Amygdala (tissue), 56 donors: ENCODE measurements around the gene CCN5.

Source experiments
- DNase-seq, 56 donors: peaks; one replicate each; lab custom pipeline; 2025; lab: John Stamatoyannopoulos, UW

The CCN5 gene

GRCh38 chr20:44714102-44714700 is 968 bp upstream of the CCN5 start:
- DNase-seq = no peak

- no peak for DNase-seq
Observed at GRCh38 chr20:44715499-44716308, 535 bp downstream of the CCN5 start.

GRCh38 chr20:44716309-44717106 is 1.3 kb downstream of the CCN5 start:
- DNase-seq = peak in 1 of 56 donors; percentile 11

GRCh38 chr20:44717986-44718385 is 2.8 kb downstream of the CCN5 start:
- DNase-seq = peak in 1 of 56 donors; percentile 19

- no peak for DNase-seq
Observed at GRCh38 chr20:44719841-44720240, 4.7 kb downstream of the CCN5 start.

- DNase-seq = peak in 39 of 56 donors; percentile 8 to 80 (median 40)
Observed at GRCh38 chr20:44720621-44720996, 5.4 kb downstream of the CCN5 start.

- peak in 2 of 56 donors; percentile 16 to 31 for DNase-seq
Observed at GRCh38 chr20:44720997-44721784, 6.0 kb downstream of the CCN5 start.

- DNase-seq = no peak
Observed at GRCh38 chr20:44721785-44722054, 6.6 kb downstream of the CCN5 start.

- no peak for DNase-seq
Observed at GRCh38 chr20:44722990-44723389, 7.8 kb downstream of the CCN5 start.

- DNase-seq = no peak
Observed at GRCh38 chr20:44723391-44723790, 8.2 kb downstream of the CCN5 start.

GRCh38 chr20:44723798-44724362 is 8.7 kb downstream of the CCN5 start:
- no peak for DNase-seq

GRCh38 chr20:44724423-44725091 is 9.4 kb downstream of the CCN5 start:
- DNase-seq = no peak

GRCh38 chr20:44725837-44726236 is 10.7 kb downstream of the CCN5 start:
- DNase-seq = no peak

- no peak for DNase-seq
Observed at GRCh38 chr20:44727039-44727438, 11.9 kb downstream of the CCN5 start.

- no peak for DNase-seq
Observed at GRCh38 chr20:44727651-44728050, 12.5 kb downstream of the CCN5 start.

GRCh38 chr20:44728801-44729443 is 13.8 kb downstream of the CCN5 start:
- DNase-seq = peak in 26 of 56 donors; percentile 7 to 72 (median 26)

- no peak for DNase-seq
Observed at GRCh38 chr20:44730441-44730840, 15.3 kb downstream of the CCN5 start.

- DNase-seq = peak in 3 of 56 donors; percentile 9 to 26 (median 13)
Observed at GRCh38 chr20:44731657-44732056, 16.5 kb downstream of the CCN5 start.

GRCh38 chr20:44732327-44732726 is 17.2 kb downstream of the CCN5 start:
- no peak for DNase-seq
